Fibroblast of lung (primary cell): ENCODE results near the gene NAT14. TPM values are rescaled to one million over a fixed set of nuclear protein-coding genes. Genes with fewer than 3 reads are reported as not detected.

Source experiments
- DNase-seq, 2 donors: peaks; one replicate each; pipeline versions ENCODE4 v3.0.0 to v3.0.0-alpha.2; 2010; ENCODE audit warnings: low read depth in 2 of 2
- H2AFZ ChIP-seq: 2 replicates; pipeline ENCODE4 v1.5.1; 2012; ENCODE audit warnings: low read length, control low read depth, inconsistent platforms
- H3K27ac ChIP-seq: 2 replicates; pipeline ENCODE4 v1.5.1; 2011; ENCODE audit warnings: low read length, control low read depth; ENCODE audit not compliant: insufficient read depth
- H3K27me3 ChIP-seq: 2 replicates; pipeline ENCODE4 v1.5.1; 2011; ENCODE audit warnings: mild to moderate bottlenecking, low read length; ENCODE audit not compliant: control insufficient read depth, insufficient read depth
- H3K36me3 ChIP-seq: 2 replicates; pipeline ENCODE4 v1.5.1; 2011; ENCODE audit warnings: low read length; ENCODE audit not compliant: control insufficient read depth, insufficient read depth
- H3K4me1 ChIP-seq: 2 replicates; pipeline ENCODE4 v1.5.1; 2011; ENCODE audit warnings: low read length; ENCODE audit not compliant: control insufficient read depth, insufficient read depth; ENCODE audit errors: extremely low read depth
- H3K4me2 ChIP-seq: 2 replicates; pipeline ENCODE4 v1.5.1; 2011; ENCODE audit warnings: low read length, control low read depth; ENCODE audit not compliant: insufficient read depth; ENCODE audit errors: extremely low read depth
- H3K4me3 ChIP-seq, 4 experiments: fragments of 200-600 bp in 1 of 4; sonication (generic) in 1 of 4; replicated peaks in 1 of 4; 2 replicates each; pipeline ENCODE4 v1.5.1; 2011 to 2016; ENCODE audit warnings: low read length in 4 of 4, low read depth in 3 of 4, mild to moderate bottlenecking in 3 of 4, control low read depth in 2 of 4, inconsistent platforms in 1 of 4, mixed read lengths in 1 of 4; ENCODE audit not compliant: insufficient read depth in 1 of 4; ENCODE audit errors: control extremely low read depth in 1 of 4
- H3K79me2 ChIP-seq: 2 replicates; pipeline ENCODE4 v1.5.1; 2012; ENCODE audit warnings: mild to moderate bottlenecking, low read length, inconsistent platforms; ENCODE audit not compliant: control insufficient read depth, insufficient read depth
- H3K9ac ChIP-seq: 2 replicates; pipeline ENCODE4 v1.5.1; 2011; ENCODE audit warnings: mild to moderate bottlenecking, low read length, control low read depth; ENCODE audit not compliant: insufficient read depth
- H3K9me3 ChIP-seq: 2 replicates; pipeline ENCODE4 v1.5.1; 2012; ENCODE audit warnings: low read depth, low read length; ENCODE audit not compliant: control insufficient read depth, insufficient read depth
- H4K20me1 ChIP-seq: 2 replicates; pipeline ENCODE4 v1.5.1; 2011; ENCODE audit warnings: low read length; ENCODE audit not compliant: control insufficient read depth, insufficient read depth; ENCODE audit errors: extremely low read depth
- EZH2 ChIP-seq: IDR thresholded peaks from 2 replicates; pipeline ENCODE4 v1.5.1; 2012; ENCODE audit warnings: low read length, control low read depth, mild to moderate bottlenecking; ENCODE audit errors: missing control alignments
- polyA plus RNA-seq, 2 donors: library from polyadenylated mRNA; depleted of rRNA in 1 of 2; stranded (reverse) in 1 of 2; unstranded in 1 of 2; fragments of >200 nt; gene quantifications; 2 replicates each; pipeline ENCODE4 v1.2.1, GENCODE V29; 2011 to 2012; ENCODE audit warnings: missing spikeins in 1 of 2
- total RNA-seq: library from RNA; depleted of rRNA; stranded (reverse); fragments of >200 nt; gene quantifications from 2 replicates; pipeline ENCODE4 v1.2.1, GENCODE V29; 2014
- TF ChIP-seq, protein P1 (sequence below), 2 donors: IDR thresholded peaks in 1 of 2; conservative IDR thresholded peaks in 1 of 2; 1 replicate in 1 of 2; 2 replicates in 1 of 2; pipeline ENCODE4 v1.5.1; 2011 to 2012; ENCODE audit warnings: low read length in 2 of 2, control low read depth in 1 of 2, inconsistent platforms in 1 of 2, low read depth in 1 of 2, mild to moderate bottlenecking in 1 of 2

NAT14 gene
- total and polyA plus RNA-seq, 2 donors (not counting 1 experiment from before 2014, with no cell fraction given): 18.2 to 18.3 TPM

DNA sequence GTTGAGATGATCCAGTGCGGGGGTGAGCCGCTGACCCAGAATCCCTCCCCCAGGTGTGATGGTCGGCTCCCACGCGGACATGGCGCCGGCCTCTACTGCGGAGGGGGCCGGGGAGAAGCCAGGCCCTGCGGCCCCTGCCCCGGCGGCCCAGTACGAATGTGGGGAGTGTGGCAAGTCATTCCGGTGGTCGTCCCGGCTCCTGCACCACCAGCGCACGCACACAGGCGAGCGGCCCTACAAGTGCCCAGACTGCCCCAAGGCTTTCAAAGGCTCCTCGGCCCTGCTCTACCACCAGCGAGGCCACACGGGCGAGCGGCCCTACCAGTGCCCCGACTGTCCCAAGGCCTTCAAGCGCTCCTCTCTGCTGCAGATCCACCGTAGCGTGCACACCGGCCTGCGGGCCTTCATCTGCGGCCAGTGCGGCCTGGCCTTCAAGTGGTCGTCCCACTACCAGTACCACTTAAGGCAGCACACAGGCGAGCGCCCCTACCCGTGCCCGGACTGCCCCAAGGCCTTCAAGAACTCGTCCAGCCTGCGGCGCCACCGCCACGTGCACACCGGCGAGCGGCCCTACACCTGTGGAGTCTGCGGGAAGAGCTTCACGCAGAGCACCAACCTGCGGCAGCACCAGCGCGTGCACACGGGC, 3.7 kb upstream of the NAT14 start:
- Histone ChIP-seq H3K27ac (no peak overlapping the region), H3K4me1 (peaks cover 16% of the 10 kb centered on the region), H3K79me2 (peaks cover 28% of the 10 kb centered on the region), H3K36me3 (peaks cover 13% of the 10 kb centered on the region), H3K9me3 (no peaks in the 10 kb centered on the region), H3K4me3 (no peak overlapping the region), H3K9ac (no peak overlapping the region), H3K27me3 (no peaks in the 10 kb centered on the region), H3K4me2 (no peak overlapping the region), H2AFZ (no peak overlapping the region), H4K20me1 (no peaks in the 10 kb centered on the region)
- DNase-seq: no peak
- no peak for TF ChIP-seq EZH2
- TF ChIP-seq, protein P1, sequence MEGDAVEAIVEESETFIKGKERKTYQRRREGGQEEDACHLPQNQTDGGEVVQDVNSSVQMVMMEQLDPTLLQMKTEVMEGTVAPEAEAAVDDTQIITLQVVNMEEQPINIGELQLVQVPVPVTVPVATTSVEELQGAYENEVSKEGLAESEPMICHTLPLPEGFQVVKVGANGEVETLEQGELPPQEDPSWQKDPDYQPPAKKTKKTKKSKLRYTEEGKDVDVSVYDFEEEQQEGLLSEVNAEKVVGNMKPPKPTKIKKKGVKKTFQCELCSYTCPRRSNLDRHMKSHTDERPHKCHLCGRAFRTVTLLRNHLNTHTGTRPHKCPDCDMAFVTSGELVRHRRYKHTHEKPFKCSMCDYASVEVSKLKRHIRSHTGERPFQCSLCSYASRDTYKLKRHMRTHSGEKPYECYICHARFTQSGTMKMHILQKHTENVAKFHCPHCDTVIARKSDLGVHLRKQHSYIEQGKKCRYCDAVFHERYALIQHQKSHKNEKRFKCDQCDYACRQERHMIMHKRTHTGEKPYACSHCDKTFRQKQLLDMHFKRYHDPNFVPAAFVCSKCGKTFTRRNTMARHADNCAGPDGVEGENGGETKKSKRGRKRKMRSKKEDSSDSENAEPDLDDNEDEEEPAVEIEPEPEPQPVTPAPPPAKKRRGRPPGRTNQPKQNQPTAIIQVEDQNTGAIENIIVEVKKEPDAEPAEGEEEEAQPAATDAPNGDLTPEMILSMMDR (conservative IDR thresholded peaks at IDR 0.05 in 1 of 2, IDR thresholded peaks at IDR 0.05 in 1 of 2; ENCODE audit: low read depth in 1 of 2, low read length in 2 of 2): no peak

GRCh38 chr19:55481794-55482155, 3.2 kb upstream of the NAT14 start:
- no peak overlapping the region for H3K9ac ChIP-seq

GRCh38 chr19:55482156-55482961, 2.6 kb upstream of the NAT14 start:
- Histone ChIP-seq H3K9me3 (no peaks in the 10 kb centered on the region), H2AFZ (no peak overlapping the region), H3K36me3 (peaks cover 13% of the 10 kb centered on the region), H3K4me3 (no peak overlapping the region), H4K20me1 (no peaks in the 10 kb centered on the region), H3K27ac (no peak overlapping the region), H3K27me3 (no peaks in the 10 kb centered on the region), H3K9ac (no peak overlapping the region), H3K4me1 (peaks cover 22% of the 10 kb centered on the region), H3K79me2 (peaks cover 28% of the 10 kb centered on the region), H3K4me2 (no peak overlapping the region)
- TF ChIP-seq EZH2: no peak
- TF ChIP-seq, protein P1 (conservative IDR thresholded peaks at IDR 0.05 in 1 of 2, IDR thresholded peaks at IDR 0.05 in 1 of 2; ENCODE audit: low read depth in 1 of 2, low read length in 2 of 2): no peak
- no peak for DNase-seq

More at GRCh38 chr19:55481794-55482155, 3.2 kb upstream of the NAT14 start:
- TF ChIP-seq EZH2: no peak
- TF ChIP-seq, protein P1 (conservative IDR thresholded peaks at IDR 0.05 in 1 of 2, IDR thresholded peaks at IDR 0.05 in 1 of 2; ENCODE audit: low read depth in 1 of 2, low read length in 2 of 2): no peak
- no peaks in the 10 kb centered on the region for H3K9me3 ChIP-seq
- no peak overlapping the region for H2AFZ ChIP-seq
- no peak overlapping the region for H3K27ac ChIP-seq
- H4K20me1 ChIP-seq: no peaks in the 10 kb centered on the region
- H3K4me2 ChIP-seq: no peak overlapping the region
- H3K4me3 ChIP-seq: no peak overlapping the region
- no peaks in the 10 kb centered on the region for H3K27me3 ChIP-seq
- H3K4me1 ChIP-seq: peaks cover 16% of the 10 kb centered on the region
- no peak for DNase-seq
- H3K79me2 ChIP-seq: peaks cover 28% of the 10 kb centered on the region
- H3K36me3 ChIP-seq: peaks cover 13% of the 10 kb centered on the region
